ENCODE data around the gene DHX38.

Gene DHX38

GRCh38 chr16:72123426-72123825, 29.8 kb downstream of the DHX38 start:
- DNase-seq = no peak

DNA sequence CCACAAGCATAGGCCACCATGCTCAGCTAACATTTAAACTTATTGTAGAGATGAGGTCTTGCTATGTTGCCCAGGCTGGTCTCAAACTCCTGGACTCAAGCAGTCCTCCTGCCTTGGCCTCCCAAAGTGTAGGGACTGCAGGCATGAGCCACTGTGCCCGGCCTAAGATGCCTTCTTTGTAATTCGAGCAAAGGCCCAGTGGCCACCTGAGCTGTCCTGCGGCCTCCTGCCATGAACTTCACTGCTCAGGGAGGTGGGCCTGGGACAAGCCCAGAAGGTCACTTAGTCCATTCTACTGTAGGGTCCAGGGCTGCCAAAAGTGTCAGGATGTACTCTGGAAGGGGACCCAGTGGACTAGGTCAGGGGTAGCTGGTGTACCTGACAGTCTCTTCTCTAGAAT, 30.5 kb downstream of the DHX38 start:
- no peak for DNase-seq

DNA sequence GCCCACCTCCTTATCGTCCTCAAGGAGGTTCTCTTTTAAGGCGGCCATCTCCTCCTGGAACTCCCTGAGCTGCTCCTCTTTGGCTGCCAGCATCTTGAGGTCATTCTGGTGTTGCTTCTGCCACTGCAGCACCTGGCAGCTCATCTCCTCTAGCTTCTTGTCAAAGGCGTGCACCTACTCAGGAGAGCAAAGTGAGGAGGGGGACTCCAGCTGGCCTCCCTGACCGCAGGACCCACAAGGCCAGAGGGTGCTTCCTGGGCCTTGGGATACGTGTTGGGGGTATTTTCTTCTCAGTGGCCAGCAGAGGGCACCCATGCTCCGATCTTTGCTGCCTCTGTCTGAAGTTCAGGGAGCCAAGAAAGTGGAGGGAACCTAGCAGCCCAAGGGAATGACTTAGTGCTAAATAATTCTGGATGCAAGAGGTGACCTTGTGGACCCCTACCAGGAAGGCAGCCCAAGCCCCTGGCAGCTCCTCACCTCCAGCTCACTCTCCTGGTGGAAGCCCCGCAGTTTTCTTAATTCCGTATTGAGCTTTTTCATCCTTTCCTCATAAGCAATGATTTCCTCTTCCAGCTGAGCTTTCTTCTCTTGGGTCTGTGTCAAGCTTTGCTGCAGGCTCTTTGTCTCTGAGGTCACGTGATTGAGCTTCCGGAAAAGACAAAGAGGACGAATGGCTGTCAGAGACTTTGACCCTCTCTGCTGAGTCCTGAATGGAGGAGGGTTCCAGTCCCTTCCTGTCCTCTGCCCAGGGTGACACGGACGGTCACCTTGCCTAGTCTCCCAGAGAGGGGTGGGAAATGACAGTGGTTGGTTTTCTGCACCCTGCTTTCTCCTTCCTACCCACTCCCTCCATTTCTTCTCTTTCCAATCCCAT, 31.4 kb downstream of the DHX38 start:
- peak; percentile 61 for DNase-seq

DNA sequence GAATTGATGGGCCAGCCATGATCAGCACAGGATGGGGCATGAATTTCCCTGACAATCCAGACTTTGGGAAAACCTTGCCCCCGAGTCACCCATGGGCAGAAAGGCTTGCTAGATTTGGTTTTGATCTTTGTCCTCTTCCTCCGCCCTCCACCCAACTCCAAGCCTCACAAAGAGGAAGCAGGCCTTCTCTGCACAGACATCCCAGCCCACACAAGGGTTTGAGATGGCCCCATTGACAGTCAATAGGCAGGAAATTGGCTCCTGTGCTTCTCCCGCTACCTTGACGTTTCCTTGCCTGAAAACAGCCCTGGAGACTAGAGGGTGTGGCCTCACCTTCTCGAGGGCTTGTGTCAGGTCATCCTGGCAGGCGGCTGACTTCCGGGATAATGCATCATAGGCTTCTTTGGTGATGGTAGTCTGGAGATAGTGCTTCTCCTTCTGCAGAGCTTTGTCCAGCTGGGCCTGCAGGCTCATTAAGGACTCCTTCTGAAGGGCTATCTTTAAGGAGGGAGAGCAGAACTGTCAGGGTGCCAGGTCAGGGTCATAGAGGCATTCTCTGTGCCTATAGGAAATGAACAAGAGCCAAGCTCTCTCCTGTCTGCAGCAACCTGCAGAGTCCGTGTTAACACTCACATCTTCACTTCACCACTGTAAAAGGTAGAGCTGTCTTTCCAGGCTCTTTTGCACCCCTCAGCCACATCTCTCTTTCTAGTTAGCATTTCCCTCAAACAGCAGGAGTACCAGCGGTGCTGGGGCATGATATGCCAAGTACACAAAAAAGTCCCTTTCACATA, 32.2 kb downstream of the DHX38 start:
- DNase-seq = peak; percentile 7

GRCh38 chr16:72126429-72126765, 32.8 kb downstream of the DHX38 start:
- DNase-seq = no peak

DNA sequence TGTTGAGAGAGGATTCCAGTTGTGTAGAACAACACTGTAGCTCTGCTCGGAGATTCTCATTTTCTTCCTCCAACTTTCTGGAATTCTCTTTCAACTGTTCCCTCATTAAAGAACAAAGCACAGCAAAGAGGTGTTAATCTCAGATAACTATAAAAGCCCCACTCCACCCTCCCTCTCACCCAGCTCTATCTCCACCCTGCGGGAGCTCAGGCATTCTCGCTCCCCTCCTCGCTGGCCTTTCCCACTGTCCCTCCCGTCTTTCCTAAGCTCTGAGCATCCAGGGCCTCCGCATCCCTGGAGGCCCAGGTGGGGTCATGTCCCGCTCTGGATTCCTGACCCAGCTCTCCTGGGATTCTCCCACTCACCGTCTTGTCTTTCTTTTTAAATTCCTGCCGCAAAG, 35.1 kb downstream of the DHX38 start:
- DNase-seq = no peak

DNA sequence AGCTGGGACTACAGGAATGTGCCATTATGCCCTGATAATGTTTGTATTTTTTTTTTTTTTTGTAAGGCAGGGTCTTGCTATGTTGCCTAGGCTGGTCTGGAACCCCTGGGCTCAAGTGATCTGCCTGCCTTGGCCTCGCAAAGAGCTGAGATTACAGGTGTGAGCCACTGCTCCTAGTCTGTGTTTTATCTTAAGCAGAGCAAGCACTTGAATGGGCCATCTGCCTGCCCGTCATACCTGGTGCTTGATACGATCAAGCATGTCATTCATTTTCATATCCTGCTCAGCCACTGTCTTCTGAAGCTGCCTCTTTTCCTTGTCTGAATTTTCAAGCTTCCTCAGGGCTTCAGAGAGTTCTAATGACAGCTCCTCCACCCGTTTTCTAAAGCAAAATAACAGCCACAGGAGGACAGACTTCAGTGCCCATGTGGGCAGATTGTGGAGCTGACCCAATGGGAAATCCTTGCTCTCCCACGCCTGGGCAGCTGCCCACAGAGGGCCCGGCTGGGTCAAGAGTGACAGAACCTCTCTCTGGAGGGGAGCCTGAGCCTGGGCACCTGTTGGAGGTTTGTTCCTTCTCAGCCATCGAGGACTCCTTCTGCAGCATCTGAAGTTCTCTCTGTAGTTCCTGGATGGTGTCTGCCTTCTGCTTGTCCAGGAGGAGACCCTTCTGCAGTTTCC, 36.5 kb downstream of the DHX38 start:
- DNase-seq = no peak

GRCh38 chr16:72131036-72131435, 37.4 kb downstream of the DHX38 start:
- no peak for DNase-seq

GRCh38 chr16:72132726-72133125, 39.1 kb downstream of the DHX38 start:
- no peak for DNase-seq

DNA sequence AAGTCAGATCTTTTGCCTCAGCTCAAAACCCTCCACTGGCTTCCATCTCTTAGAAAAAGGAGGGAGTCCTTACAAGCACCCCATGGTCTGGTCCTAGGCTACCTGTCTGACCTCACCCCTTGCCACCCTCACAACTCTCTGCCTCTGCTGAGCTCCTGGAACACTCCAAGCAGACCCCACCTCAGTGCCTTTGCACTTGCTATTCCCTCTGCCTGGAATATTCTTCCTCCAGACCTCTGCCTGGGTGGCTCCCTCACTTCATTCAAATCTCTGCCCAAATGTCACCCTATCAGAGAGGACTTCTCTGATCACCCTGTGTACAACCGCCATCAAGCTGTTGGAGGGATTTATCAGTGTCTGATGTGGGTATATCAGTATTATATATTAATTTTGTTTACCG, 40.9 kb downstream of the DHX38 start:
- no peak for DNase-seq

DNA sequence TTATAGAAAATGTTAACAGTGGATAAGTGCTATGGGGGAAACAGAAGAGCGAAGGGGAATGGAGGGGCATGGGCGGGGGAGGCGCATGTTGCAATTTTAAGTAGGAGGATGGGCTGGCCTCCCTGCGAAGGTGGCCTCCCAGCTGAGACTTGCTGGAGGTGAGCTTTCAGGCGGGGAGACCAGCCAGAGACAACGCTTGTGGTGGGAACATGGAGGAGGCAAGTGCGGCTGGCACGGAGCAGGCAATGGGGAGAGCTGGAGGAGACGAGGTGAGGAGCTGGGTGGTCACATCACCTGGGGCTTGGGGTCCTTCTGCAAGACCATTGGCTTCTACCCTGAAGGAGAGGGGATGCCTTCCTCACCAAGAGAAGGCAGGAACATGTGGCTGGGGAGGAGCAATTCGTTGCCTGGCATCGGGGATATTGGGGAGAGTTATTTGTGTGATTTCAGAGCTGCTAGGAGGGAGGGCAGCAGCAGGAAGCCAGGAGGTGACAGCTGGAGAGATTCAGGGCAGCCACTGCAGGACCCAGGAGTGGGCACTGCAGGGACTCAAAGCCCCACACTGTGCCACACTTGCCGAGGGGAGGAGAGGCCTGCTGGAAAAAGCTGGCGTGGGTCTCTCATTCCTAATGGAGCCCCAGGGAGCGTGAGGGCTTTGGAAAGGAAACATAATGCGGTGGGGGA, 43.9 kb downstream of the DHX38 start:
- no peak for DNase-seq

DNA sequence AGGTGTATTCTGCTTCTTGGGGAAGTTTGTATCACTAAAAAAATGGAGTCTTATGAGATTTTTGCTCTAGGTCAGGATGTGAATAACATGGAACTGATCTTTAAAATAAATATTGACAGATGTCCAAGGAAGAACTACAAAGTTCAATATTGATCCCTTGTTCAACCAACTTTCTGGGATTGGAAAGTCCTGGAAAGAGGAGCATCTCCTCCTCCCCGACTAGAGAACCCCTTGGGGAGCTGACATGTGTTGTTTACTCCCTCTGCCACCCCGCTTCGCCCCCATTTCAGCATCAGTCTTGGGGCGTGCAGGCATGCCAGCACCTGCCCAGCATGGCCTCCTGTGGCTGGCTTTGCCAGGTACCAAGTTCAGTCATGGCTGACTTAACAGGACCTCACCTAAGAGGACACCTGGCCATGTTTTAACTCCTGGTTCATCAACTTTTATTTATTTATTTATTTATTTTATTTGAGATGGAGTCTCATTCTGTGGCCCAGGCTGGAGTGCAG, 44.5 kb downstream of the DHX38 start:
- DNase-seq = no peak

DNA sequence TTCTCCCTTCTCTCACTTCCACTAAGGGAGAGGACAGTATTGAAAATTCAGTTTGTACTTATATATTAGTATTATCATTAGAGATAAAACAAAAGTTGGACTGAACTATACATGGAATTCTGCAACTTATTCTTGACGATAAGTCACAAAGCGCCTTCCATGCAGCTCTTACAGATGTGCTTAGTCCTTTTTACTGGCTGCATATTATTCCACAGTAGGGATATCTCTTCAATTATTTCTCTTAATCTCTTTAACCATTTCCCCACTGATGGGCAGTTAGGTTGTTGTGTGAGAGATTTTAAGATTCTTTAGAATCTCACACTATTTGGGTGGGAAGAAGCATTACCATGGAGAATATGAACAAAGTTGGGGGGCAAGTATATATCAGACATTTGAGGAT, 46.3 kb downstream of the DHX38 start:
- no peak for DNase-seq

DNA sequence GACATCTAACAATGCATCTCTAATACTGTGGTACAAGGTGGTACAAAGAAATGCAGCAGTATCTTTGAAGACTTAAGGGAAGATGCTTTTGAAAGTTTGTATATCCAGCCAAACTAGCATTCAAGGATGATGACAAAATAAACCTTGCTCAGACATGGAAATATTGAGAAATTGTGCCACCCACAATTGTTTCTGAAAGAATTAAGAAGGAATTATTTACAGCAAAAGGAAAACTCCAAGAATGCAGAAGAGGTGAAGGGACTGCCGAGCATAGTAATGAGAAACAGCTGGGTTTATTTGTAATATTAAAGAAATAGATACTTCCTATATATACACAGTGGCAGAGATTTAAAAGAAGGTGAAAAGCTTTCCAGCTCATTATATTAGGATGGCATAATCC, 48.8 kb downstream of the DHX38 start:
- DNase-seq = no peak

GRCh38 chr16:72149676-72150464, 56.2 kb downstream of the DHX38 start:
- no peak for DNase-seq

- DNase-seq = no peak
These were observed 65.7 kb downstream of the DHX38 start for GRCh38 chr16:72159386-72159785.

- DNase-seq = no peak
These were observed 66.2 kb downstream of the DHX38 start for GRCh38 chr16:72159801-72160200.

GRCh38 chr16:72162105-72162692, 68.6 kb downstream of the DHX38 start:
- no peak for DNase-seq
